ENCODE results near the gene PRTFDC1.

The PRTFDC1 gene

DNA sequence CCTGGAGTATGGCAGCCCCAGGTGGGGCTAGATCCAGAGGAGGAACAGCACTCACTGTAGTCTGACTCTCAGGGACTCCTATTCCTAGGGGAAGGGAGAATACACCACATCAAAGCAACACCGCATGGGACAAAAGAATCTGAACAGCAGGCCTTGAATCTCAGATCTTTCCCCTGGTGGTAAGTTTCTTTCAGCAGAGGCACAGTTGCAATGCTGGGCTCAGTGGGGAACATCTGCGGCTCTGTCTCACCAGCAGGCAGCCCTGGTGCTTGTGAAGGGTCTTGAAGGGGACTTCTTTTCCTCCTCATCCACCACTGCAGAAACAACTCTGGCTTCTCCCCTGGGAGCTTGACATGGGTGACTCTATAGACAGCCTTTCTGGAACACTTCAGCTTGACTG lies 117.5 kb downstream of the PRTFDC1 start:
- DNase-seq, result no peak

DNA sequence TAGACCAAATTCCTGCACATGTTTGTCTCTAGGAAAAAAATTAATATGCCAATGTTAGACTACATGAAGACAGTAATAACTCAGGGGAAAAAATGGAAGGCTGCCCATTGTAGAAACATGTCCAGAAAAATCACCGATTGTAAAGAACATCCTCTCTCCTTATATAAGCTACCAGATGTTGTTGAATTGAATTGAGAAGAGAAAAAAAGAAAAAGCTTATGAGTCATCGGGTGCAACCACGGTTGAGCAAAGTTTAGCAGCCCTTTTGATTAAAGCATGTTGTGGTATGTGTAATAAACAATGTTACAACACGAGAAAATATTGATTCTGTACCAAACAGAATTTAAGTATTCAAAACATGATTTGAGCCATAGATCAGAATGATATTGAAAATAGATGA lies 126.4 kb downstream of the PRTFDC1 start:
- DNase-seq, result no peak

DNA sequence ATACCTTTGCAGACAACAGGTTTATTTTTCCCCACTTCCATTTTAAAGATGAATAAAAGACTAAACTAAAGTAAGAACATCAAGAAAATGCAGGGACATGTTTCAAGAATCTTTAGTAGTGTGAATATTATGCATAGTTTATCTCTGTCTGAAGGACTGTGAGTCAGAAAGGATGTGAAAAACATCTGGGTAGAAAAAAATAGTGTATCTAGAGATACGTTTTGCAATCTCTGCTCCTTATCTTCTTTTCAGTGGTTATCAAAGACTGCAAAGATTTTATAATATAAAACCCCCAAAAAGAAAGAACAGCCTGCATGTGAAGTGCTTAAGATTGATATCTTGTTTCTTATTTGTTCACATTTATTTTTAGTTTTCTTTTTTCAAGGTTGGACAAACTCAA lies 126.9 kb downstream of the PRTFDC1 start:
- no peak for DNase-seq

DNA sequence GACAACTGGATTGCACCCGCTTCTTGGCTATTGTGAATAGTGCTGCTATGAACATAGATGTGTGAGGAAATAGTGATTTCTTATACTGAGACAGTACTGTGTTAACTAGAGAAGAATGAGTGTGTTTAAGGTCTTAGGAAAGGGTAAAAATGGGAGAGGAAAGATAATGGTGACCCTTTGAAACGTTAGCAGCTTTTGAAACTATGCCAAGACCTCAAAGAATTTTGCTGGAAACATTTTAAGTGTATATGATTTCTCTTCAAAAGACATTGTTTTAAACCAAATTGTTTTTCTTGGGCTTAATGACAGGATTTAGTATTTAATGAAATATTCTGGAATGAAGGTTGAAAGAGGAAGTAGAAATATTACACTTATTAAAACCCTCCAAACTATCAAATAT lies 127.9 kb downstream of the PRTFDC1 start:
- no peak for DNase-seq

DNA sequence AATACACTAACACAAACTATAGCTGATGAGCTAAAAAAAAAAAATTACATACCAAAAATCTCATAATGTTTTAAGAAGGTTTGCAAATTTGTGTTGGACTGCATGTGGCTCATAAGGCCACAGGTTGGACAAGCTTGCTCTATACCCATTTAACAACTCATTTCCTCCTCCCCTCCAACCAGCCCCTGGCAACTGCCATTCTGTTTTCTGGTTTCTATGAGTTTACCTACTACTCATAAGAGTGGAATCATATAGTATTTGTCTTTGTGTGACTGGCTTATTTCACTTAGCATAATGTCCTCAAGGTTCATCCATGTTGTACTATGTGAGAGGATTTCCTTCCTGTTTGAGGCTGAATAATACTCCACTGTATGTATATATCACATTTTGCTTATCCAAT lies 128.3 kb downstream of the PRTFDC1 start:
- no peak for DNase-seq

DNA sequence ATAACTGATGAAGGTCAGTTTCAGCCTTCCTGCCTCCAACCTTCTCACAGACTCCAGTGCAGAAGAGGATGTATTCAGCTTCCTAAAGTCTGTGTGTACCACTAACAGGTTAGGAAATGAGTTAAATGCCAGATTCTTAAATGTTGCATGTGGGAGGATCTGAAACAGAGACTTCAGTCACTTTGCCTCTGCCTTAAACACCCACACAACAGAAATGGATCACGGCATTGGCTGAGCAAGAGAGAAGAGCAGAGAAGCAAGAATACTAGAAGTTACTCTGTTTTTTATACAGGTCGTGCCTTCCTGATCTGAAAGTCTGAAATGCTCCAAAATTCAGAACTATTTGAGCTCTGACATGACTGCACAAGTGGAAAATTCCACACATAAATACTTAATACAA lies 129.8 kb downstream of the PRTFDC1 start:
- DNase-seq, result no peak

DNA sequence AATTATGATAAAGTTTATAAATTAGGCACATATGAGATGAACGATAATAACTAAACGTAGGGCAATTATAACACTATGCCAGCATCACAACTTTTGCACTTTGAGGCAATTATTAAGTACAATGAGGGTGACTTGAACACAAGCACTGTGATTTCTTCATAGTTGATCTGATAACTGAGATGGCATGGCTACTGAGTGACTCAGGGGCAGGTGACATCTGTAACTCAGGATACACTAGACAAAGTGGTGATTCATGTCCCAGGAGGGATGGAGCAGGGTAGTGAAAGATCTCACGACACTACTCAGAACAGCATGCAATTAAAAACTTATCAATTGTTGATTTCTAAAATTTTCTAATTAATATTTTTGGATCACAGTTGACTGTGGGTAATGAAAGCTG lies 130.4 kb downstream of the PRTFDC1 start:
- no peak for DNase-seq

DNA sequence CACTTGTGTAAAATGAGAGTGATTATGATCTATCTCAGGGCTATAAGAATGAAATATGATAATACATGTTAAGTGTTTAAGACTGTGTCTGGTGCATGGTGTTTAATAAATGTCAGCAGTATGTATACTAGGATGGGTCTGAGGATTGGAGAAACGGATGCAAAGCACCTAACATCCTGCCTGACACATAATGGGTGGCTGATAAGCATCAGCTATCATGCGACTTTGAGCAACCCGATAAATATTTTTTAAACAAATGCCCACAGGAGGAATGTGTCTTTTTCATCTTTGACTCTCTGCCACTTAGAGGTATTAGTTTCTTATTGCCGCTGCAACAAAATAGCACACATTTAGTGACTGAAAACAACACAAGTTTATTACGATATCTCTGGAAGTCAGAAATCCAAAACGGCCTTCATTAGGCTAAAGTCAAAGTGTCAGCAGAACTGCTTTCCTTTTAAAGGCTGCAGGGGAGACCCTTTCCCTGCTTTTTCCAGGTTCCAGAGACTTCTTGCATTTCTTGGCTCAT lies 135.5 kb downstream of the PRTFDC1 start:
- DNase-seq, result no peak

DNA sequence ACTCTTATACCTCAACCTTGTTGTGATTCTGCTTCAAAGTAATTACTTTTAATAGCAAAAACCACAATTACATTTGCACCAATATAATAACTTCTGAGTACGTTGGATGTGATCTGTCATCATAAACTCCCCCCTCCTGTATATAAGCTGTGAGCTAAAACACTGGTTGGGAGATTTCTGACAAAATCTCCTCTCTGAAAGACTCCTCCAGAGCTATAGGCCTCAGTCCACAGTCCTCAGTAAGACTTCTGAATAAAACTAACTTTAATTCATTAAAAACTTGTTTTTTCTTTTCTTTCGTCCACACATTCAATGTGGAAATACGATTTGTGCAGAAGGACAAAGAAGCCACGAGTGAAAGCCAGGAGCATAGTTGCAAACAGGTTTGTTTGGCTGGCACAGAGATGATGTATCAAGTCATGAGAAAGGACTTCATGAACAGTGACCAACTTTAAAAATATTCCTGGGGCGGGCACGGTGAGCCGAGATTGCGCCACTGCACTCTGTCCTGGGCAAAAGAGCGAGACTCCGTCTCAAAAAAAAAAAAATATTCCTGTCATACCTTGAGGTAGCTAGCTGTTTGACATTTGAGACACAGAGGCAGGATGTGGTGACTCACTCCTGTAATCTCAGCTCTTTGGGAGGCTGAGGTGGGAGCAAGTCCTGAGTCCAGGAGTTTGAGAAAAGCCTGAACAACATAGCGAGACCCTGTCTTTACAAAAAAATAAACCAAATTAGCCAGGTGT lies 137.7 kb downstream of the PRTFDC1 start:
- DNase-seq, result no peak

DNA sequence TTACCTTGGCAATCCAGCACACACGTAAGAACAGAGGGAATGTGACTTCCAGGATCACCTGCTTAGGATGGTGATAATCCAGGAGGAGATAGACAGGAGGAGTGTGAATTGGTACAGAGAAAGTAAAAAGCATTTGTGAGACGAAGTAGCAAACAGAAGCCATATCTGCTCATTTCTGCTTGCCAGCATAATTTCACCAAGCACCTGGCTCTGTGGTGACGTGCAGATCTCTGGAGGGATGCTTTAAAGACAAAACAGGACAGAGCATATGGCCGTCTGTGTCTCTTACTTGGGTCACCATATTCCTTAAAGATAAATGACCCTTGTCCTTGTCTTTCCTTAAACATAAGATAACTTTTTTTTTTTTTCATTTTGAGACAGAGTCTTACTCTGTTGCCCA lies 138.6 kb downstream of the PRTFDC1 start:
- no peak for DNase-seq

DNA sequence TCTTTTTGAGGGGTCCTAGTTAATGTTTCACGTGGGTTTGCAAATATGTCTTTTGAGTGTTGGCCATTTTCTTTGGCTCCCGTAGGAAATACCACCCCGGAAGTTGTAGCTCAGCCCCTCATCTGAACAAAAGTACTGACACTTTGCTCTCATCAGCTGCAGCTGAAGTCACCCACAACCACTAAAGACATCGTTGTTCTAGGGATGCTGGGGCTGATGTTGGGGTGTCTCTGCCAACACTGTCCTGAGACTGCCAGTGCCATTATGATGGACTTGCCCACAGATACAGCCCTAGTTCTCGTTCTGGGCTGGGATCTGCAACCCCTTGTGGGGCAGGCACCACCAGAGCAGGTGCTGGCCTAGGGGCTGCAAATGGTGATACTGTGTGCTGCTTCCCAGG lies 146.1 kb downstream of the PRTFDC1 start:
- DNase-seq, result no peak

DNA sequence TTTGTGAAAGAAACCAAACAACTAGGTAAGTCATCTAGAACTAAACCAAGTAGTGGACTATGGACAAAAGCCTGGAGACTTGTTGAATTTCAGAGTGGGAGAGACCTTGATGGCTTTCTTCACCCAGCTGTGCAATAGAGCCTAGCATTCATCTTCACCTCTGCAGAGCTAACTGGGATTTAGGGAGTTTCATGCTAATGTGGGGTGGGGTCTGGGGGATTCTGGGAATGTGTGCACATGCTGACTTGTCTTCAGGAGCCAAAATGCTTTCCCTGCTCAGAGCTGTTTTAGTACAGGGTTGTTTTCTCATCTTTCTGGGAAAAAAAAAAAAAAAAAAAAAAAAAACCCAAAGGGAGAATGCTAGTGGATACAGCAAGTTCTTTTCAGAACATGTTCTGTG lies 147.4 kb downstream of the PRTFDC1 start:
- no peak for DNase-seq

DNA sequence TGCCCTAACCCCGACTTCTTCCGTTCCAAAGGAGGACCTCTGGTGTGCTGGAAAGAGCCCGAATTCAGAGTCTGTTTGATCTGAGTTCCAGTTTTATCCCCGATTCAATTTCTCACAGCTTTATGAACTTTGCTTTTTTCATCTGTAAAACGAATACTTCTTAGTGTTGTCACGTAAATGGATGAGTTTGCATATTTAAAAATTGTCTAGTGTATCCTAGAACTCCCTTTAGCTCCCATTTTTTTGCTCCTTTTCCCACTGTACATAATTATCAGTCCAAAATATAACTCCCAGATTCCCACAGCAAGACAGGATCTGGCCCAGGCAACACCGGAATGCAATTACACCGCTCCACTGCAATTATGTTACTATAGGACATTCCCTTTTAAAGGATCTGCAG lies 148.0 kb downstream of the PRTFDC1 start:
- DNase-seq, result no peak

DNA sequence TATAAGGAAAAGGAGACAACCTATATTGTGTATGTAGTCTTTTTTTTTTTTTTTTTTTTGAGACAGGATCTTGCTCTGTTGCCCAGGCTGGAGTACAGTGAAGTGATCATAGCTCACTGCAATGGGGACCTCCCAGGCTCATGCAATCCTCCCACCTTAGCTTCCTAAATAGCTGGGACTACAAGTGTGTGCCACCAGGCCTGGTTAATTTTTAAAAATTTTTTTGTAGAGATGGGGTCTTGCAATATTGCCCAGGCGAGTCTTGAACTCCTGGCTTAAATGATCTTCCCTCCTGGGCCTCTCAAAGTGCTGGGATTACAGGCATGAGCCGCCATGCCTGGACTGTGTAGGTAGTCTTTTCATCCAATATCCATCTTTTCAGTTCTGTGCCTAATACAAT lies 150.0 kb downstream of the PRTFDC1 start:
- no peak for DNase-seq

DNA sequence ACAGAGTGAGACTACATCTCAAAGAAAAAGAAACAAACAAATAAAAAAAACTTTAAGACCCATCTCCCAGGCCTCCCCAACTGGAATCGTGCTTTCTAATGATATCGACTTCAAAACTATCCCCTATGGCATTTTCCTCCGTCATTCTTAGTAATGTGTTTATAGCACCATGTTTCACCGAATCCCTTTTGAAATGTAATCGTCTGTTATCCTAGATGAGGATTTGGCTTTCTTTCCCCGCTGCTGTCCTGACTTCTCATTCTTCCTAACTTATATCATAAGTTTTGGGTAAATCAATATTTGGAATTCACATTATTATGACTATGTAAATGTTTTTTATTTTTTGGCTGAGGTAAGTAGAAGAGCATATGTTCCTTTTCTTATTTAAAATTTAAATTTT lies 151.5 kb downstream of the PRTFDC1 start:
- no peak for DNase-seq
